NCI-H82 (cell line): ENCODE measurements around the gene MAMDC2.

Experiments
- DNase-seq: peaks from one replicate; lab custom pipeline; 2025; lab: John Stamatoyannopoulos, UW

The MAMDC2 gene

DNA sequence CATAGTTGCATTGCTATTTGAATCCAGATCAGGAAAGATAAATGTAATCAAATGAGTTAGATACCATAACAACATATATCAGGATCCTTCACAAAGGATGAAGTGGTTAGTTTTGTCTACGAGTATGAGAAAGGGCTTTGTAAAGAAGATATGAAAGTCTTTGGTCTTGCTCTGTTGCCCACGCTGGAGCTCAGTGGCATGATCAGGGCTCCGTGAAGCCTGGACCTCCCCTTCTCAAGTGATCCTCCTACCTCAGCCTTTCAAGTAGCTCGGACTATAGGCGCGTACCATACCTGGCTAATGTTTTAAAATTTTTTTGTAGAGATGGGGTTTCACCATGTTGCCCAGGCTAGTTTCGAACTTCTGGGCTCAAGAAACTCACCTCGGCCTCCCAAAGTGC, 217.0 kb downstream of the MAMDC2 start:
- DNase-seq, result no peak

DNA sequence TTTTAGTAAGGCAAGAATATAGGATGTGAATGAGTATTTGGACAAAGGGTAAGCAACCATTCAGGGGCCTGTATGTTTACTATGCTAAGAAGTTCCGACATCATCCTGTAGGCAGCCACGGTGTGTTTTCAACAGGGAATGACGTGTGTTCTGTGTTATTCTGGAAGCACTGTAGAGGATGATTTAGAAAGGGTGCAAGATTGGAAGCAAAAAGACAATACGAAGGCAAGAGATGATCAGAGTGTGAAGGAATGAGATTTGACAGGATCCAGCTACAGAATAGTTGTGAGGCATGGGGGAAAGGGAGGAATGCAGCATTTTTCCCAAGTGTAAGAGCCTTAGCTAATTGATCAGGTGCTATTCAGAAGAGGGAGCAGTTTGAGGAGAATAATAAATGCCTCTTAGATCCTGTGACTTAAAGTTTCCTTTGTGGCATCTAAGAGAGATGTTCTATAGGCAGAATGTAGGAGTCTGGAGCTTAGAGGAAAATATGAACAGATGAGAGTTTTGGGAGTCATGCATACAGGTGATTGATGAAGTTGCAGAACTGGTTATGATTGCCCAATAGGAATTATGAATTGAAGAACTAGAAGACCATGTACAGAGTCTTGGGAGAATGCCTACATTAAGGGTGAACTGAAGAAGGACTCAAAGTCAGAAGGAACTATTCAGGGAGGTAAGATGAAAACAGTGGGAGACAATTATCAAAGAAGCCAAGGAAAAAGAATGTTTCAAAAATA, 217.7 kb downstream of the MAMDC2 start:
- no peak for DNase-seq

DNA sequence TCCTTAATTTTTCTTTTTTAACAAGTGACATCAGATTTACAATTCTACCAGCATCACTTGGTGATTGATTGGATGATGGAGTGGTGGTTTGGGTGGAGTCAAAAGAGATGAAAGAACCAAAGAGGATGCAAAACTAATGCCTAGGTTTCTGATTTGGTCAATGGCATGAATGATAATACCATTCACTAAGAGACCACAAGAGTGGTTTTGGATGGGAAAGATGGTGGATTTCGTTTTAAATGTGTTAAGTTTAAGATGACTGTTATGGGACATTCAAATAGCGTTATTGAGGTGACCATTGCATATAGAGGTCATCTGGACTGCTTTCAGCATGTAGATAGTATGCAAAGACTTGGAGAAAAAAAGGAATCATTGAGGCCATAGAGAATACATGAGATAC, 218.7 kb downstream of the MAMDC2 start:
- DNase-seq, result no peak

DNA sequence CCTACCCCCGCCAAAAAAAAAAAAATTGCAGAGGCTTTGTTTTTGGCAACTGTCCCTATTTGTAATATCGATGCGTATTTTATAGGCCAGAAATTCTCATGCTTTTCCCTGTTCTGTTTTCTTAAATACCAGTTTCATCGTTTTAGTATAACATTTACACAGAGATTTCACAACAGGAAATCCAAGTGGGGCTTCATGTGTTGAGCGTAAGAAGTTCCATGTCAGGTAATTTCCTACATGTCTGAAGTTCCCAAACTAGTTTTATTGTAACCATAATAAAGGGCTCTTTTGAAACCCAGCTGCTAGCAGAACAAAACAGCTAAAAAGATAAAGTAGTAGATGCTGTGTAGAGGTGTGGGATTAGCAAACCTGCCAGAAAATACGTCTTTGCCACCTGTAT, 219.3 kb downstream of the MAMDC2 start:
- no peak for DNase-seq

DNA sequence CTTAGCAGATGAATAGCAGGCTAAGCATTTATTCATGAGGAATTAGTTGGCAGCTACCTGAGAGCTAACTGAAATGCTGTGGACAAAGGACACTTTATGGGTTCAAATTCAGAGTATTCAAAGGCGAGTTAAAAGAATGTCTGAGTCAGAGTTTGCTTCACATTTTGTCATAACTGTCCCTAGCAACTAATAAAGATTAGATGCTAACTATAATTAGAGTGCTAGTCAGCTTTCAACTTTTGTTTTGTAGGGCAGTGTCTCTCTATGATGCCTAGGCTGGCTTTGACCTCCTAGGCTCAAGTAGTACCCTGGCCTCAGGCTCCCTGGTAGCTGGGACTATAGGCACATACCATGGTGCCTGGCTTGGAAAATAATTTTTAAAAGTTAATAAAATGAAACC, 219.8 kb downstream of the MAMDC2 start:
- no peak for DNase-seq
